ENCODE results near the gene SYT7.

Gene SYT7

DNA sequence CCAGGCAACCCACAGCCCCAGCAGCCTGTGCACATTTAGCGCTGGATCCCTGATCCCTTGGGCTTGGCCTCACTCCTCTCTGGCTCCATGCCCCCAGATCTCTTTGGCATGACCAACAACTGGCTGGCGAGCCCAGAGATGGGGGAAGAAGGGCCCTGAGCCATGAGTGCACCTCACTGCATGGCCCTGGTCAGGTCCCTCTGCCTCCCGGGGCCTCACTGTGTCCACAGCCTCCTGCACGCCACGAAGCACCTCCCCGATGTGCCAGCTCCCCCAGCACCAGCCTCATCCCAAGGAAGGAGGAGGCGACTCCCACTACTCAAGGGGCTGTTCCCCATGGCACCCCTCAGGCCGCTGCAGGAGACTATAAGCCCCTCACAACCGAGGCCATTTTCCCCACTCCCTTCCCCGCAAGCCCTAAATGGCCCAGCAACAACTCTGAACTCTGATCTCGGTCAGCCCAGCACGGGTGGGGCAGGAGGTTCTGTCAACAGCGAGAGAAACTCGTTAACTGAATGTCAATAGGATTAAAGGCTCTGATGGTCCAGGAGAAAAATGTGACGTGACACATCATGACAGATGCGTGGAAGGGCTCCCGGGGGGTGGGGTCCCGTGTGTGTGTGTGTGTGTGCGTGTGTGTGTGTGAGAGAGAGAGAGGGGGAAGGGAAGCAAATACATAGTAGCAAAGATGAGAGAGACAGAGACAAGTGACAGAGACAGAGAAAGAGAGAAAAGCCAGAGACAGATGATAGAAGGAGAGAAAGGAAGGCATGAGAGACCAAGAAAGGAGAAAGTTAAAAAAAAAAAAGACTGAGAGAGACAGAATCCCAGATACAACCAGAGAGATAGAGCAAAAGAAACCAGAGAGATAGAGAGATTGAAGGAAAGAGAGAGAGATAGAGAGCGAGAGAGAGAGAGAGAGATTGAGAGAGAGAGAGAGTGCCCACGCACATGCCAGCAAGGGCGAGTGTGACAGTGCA, 28.4 kb upstream of the SYT7 start:
- peak; percentile 61 for DNase-seq (ENCODE audit: low spot score)

GRCh38 chr11:61607920-61608599, 27.2 kb upstream of the SYT7 start:
- DNase-seq (ENCODE audit: low spot score) = no peak

DNA sequence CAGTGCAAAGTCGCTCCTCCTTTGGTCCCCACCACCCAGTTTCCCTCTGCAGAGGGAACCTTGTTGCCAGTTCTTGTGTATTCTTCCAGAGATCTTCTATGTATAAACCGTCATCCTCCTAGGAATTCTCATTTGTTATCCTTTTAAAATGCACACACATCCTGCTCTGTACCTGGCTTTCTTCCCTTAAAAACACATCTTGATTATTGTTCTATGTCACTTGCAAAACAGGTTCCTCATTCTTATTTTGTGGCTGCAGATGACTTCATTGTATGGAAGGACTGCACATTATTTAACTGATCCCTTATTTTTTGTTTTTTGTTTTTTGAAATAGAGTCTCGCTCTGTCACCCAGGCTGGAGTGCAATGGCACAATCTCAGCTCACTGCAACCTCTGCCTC, 26.6 kb upstream of the SYT7 start:
- DNase-seq (ENCODE audit: low spot score) = no peak

DNA sequence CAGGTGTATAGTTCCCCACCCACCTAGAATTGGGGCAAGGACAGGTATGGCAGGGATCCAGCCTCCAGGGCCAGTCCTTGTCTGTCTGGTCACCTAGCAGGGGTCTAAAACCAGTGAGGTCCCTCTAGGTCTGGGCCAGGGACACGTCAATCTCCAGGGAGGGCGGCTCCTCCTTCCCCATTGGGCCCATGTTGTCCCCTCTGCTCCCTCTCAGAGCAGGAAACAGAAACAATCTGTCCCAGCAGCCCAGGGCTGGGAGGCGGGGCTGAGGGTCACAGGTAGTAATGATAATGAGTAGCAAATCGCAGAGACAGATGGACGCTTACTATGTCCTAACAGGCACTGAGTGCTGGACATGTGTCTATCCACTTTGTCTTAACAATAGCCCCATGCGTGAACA, 22.8 kb upstream of the SYT7 start:
- DNase-seq (ENCODE audit: low spot score) = no peak

DNA sequence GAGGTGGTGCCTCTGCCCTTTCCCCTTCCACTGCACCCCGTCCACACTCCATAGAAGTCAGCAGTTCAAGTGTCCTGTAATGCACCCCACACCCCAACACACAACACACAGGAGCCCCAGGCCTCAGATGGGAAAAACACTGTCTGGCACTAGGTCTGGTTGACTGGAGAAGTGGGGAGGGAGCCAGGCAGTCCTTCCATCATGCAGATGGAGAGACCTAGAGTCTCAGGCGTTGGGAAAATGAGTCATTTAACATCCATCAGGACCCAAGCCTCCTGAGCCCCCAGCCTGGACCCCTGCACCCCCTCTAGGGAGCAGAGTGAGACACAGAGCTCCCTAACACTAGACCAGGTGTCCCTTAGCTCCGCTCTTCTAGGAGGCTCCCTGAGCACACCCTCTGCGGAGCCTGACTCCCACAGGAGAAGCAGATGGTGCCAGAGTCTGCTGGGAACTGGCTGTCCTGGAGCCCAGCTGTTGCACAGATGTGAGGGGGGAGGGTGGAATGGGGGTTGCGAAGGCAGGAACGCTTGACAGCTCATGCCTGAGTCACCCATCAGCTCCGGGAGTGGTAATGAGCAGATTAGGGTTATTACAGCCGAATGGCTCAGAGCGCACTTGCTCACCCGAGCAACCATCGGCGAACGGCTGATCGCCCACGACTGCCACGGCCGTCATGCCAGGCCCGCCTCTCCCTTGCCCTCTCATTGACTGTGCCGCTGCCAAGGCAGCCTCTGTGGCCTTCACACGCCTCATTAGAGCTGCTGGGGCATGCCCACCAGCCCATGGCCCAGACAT, 22.1 kb upstream of the SYT7 start:
- DNase-seq (ENCODE audit: low spot score) = peak; percentile 93

GRCh38 chr11:61601512-61601911, 20.6 kb upstream of the SYT7 start:
- DNase-seq (ENCODE audit: low spot score) = no peak

- no peak for DNase-seq (ENCODE audit: low spot score)
These were observed 19.3 kb upstream of the SYT7 start for GRCh38 chr11:61599968-61600710.

DNA sequence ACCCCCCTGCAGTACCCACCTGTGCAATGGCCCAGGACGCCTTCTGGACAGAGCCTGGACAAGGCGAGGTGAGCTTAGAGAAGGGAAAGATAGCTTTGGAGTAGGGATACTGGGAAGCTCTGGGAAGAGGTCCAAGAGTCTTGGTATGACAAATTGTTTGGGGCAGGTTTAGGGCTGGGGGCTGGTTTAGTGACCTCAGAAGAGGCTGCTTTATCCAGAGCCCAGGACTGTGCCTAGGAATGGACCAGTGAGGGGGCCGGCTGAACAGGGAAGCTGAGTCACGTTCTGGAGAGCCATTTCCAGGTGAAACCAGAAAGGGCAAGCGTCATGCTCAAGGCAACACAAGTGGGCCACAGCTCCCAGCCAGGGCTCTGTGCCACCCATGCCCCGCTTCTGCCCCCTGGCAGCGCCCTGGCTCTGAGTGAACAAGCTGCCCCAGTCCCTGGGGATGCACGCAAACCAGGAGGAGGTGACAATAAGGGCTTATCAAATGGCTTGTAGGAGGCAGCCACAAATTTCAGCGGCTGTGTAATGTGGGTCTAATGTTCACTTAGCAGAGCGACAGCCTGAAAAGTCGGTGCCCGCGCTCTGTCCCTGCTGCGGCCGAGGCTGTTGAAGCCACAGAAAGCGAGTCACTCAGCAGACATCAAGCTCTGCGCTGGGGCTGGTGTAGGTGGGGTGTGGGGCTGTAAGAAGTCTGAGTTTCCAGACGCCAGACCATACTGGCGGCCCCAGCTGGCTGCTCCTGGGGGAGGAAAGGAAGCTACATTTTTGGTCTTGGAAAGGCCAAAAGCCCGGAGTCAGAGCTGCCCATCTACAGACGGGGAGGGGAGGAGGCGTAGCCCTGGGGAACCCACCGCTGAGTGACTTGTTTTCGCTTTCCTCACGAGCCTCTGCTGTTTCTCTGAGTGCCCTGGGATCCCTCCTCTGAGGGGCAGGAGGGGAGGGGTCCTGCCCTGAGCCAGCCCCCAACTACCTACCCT, 18.3 kb upstream of the SYT7 start:
- DNase-seq (ENCODE audit: low spot score) = no peak

DNA sequence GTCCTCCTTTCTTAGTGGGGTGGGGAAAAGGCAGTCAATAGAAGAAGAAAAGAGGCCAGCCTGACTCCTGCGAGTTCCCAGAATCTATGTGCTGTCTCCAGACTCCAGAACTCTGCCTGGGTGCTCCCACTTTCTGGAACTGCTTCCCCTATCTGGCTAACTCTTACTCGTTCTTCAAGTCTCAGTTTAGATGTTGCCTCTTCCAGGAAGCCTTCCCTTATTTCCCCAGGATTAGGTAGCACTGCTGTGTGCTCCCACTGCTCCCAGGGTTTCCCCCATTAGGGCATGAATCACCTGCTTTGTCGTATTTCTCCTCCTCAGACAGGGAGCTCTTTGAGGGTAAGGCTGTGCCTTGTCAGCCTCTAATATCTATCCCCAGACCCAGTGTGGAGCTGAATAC, 17.5 kb upstream of the SYT7 start:
- DNase-seq (ENCODE audit: low spot score) = no peak

- no peak for DNase-seq (ENCODE audit: low spot score)
These were observed 16.1 kb upstream of the SYT7 start for GRCh38 chr11:61596990-61597389.

DNA sequence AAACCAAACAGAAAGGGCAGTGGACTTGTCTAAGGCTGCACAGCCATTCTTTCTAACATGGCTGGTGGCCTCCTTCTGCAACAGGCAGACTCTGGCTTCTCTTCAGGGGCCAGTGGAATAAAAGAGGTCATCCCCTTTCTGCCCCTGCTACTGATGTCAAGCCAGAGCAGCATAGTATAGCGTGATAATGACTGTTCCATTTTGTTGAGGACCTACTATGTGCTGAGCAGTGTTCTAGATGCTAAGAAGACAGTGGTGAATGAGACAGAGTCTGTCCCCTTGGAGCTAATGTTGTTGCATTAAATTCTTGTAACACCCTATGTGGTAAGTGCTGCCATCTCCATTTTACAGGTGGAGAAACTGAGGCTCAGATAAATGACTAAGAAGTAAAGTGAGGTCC, 15.7 kb upstream of the SYT7 start:
- DNase-seq (ENCODE audit: low spot score) = no peak

DNA sequence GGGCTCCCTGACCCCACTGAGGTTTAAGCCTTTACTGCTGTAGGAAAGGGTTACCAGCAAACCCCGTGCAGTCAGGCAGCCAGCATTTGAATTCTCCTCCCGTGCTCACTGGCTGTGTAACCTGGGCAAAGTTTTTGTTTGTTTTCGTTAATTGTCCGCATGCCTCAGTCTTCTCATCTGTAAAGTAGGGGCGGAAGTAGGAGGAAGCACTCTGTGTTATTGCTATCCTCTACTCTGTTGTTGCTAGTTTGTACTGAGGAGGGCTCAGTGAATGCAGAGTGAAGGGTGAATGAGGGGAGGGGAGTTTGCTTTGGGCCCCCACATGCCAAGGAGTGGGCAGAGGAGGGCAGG, 14.0 kb upstream of the SYT7 start:
- DNase-seq (ENCODE audit: low spot score) = no peak

DNA sequence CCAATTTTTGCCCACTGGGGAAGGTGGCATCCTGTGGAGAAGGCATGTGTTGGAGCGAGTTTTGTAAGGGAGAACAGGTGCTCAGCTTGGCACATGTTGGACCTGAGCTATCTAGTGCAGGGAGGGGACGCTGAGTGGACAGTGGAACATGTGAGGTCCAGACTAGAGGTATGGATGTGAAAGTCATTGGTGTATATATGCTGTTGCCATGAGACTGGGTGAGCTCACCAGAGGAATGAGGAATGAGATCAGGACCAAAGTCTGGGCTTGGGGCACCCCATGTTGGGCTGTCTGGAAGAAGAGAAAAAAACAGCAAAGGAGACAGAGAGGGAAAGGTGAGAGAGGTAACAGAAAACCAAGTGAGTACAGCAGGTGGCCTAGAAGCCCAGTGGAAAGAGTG, 12.3 kb upstream of the SYT7 start:
- DNase-seq (ENCODE audit: low spot score) = no peak

DNA sequence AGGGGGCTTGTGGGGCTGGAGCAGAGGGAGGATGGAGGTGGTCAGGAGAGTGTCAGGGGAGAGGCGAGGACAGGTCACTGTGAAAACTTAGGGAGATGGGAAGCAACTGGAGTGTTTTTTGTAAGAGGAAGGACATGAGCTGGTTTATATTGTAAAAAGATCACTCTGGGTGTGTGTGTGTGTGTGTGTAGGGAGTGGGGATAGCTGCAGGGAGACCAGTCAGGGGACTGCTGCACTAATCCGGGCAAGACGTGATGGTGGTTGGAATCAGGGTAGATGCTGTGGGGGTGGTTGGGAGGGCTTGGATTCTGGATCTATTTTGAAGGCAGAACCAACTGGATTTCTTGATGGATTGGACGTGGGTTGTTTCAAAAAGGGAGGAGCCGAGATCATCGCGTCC, 11.3 kb upstream of the SYT7 start:
- DNase-seq (ENCODE audit: low spot score) = no peak

DNA sequence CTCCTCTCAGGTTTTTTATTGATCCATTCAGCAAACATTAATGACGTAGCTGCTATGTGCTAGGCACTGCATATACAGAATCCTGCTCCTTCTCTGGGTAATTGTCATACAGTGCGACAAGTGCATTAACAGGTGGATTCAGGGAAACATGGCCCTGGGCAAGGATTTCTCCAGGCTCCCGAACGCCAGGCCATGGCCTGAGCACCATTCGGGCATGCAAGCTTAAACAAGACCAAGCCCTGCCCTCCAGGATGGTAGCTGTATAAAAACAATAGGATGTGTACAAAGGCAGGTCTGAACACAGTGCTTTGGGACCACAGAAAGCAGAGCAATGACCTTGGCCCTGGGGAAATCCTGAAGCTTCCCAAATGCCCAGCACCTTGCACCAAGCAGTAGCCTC, 9.1 kb upstream of the SYT7 start:
- DNase-seq (ENCODE audit: low spot score) = no peak

DNA sequence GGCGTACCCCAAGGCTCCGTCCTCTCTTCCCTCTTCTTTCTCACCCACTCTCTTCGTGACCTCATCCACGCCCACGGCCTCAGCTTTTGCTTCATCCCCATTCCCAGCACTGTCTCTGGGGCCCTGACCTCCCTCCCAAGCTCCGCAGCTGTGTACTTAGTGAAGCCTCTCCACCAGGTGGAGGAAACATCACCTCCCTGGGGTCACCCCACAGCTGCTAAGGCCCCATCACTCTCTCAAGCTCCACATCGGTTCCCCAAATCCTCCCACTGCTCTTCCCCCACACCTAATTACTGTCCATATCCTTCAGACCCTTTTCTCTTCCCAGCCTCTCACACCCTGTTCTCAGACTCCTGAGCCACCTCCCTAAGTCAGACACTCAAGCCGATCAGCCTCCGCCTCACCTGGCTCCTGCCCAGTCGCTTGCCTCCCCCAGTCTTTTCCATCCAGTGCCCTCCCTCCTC, 7.9 kb upstream of the SYT7 start:
- no peak for DNase-seq (ENCODE audit: low spot score)

DNA sequence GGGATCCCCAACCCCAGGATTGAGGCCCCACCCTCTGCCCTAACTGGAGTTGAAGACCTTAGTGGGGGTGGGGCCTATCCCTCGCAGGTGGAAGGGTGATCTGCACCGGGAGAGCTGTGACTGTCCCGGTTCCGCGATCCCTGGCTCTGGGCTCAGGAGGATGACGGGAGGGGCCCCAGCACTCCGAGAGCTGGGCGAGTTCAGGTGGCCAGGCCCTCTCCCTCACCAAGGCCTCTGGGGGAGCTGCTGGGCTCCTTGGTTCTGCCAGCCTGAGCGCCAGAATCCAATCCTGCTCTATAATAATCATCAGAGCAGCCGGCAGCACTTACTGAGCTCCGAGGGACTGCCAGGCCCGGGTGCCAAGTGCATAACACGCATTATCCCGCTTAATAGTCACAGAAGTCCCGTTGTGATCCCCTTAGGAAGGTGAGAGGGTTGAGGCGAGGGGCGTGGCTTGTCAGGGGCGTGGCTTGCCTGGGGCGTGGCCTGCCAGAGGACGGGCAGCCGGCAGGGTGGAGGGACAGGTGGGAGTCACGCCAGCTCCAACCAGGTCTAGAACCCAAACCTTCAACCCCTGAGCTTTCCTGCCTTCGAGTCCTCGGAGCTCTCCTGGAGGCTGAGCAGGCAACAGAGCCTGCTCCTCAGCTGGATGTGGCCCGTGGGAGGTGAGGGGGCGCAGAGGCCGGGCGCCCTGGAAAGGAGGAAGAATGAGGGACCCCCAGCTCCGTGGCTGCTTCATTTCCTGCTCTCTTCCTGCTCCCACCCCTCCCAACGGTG, 7.3 kb upstream of the SYT7 start:
- peak; percentile 81 for DNase-seq (ENCODE audit: low spot score)

DNA sequence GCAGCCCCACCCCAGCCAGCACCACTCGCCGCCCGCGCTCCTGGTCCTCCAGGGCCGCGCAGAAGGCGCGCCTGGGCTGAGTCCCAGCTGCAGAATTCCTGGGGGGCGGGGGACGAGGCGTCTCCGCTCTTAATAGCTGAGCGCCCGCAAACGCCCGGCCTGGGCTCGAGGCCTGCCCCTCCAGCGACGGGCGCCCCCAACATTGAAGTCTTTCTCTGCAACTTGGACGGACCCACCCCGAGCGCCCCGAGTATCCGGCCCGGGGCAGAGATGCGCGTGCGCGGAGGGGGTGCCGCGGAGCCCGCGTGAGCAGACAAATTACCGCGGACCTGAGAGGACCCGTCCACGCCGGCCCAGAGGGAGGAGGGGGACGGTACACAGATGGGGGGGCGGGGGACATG, 6.7 kb upstream of the SYT7 start:
- DNase-seq (ENCODE audit: low spot score) = peak; percentile 55

DNA sequence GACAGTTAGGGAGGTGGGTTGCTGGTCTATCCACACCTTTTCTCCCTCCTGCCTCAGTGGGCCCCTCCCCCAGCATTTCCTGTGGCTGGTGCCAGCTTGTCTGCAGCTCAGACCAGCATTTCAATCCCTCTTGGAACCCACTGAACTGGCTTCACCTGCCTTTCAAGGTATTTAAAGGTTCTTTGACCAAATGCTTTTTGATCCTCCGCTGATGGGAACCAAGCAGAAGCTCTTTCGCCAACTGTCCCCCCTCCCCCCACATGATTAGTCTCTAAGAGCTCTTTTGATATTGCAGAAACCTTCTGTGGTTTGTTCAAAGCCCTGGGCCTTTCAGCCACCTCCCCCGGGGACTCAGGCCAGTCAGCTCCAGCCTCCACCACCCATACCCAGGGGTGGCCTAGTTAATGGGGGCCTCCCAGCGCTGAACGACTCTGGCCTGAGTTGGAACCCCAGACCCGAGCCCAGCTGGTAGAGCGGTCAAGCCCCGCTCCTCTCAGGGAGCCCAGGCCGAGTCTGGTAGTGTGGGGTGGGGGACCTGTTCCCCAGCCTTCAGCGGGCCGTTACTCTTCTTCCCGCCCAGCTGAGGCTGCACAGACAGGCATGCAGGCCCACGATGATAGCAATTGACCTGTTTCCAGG, 6.0 kb upstream of the SYT7 start:
- peak; percentile 94 for DNase-seq (ENCODE audit: low spot score)
